HK-2 (cell line): ENCODE data around the gene PARVA.
"Not testable (repeated sequence)": the region's sequence is repeated elsewhere in the genome, so short reads cannot be mapped to it uniquely, and the experiment has no call there.

Experiments used
- DNase-seq: peaks from one replicate; pipeline ENCODE4 v3.0.0-alpha.2; 2018; ENCODE audit not compliant: unreplicated experiment

PARVA gene, protein sequence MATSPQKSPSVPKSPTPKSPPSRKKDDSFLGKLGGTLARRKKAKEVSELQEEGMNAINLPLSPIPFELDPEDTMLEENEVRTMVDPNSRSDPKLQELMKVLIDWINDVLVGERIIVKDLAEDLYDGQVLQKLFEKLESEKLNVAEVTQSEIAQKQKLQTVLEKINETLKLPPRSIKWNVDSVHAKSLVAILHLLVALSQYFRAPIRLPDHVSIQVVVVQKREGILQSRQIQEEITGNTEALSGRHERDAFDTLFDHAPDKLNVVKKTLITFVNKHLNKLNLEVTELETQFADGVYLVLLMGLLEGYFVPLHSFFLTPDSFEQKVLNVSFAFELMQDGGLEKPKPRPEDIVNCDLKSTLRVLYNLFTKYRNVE

DNA sequence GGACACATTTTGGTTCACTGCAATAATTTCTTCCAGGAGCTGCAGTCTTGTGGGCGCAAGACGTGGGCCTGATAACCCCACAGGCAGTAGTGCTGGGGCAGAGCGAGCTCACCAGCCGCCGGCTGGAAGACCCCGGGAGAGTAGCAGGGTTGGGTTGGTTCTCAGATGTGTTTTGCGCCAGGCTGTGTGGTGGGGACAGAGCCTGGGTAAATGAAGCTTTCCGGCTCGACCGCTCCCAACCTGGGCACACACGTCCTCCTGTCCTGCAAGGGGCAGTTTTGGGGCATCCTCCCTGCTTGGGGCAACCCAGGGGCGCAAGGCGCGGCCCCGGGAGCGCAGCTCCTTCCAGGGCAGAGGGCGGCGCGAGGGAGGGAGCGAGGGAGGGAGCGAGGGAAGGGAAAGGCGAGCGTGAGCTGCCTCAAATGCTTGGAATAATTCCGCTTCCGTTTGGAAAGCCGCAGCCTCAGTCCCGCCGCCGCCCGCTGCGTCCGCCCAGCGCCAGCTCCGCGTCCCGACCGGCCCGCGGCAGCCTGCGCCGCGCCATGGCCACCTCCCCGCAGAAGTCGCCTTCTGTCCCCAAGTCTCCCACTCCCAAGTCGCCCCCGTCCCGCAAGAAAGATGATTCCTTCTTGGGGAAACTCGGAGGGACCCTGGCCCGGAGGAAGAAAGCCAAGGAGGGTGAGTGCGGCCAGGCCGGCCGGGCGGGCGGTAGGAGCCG lies at the start of gene PARVA:
Gene PARVA (plus strand): TSS at position 466 of the 718 bp plus-strand sequence. CDS start 77 bp downstream, at position 543.
- DNase-seq, result peak; percentile 65

DNA sequence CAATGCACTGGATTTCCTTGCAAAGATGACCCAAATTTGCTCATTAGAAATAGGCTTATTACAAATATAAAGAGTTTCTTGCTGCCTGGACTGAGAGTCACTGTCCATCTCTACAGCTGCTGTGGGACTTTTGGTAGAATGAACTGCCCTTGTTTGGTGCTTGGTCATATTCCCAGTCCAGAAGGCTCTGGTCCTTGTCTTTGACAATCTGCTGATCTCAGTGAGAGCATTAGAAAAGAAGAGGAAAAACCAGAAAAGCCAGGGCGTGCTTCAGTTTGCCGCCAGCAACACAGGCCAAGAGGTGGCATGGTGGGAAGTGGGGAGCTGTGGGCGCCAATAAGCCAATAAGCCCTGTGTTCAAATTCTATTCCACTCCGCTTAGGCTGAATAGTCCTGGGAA lies 48.2 kb upstream of the PARVA start:
- no peak for DNase-seq

DNA sequence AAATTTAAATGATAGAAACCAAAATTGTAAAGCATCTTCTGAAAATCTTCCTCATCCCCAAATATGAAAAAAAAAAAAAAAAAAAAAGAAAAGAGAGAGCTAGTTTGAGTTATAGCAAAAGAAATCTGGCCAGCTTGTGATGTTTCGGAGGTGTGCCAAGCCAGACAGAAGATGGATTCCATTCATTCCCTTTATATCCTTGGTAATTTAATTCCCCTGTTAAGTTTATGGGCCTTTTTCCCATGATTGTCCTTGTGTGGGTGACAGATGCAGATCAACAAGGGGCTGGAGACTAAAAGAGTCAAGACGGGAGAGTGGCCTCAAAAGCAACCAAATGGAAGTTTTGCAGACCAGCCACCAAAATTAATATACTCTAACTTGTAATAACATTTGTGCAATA lies 47.6 kb upstream of the PARVA start:
- DNase-seq, result no peak

DNA sequence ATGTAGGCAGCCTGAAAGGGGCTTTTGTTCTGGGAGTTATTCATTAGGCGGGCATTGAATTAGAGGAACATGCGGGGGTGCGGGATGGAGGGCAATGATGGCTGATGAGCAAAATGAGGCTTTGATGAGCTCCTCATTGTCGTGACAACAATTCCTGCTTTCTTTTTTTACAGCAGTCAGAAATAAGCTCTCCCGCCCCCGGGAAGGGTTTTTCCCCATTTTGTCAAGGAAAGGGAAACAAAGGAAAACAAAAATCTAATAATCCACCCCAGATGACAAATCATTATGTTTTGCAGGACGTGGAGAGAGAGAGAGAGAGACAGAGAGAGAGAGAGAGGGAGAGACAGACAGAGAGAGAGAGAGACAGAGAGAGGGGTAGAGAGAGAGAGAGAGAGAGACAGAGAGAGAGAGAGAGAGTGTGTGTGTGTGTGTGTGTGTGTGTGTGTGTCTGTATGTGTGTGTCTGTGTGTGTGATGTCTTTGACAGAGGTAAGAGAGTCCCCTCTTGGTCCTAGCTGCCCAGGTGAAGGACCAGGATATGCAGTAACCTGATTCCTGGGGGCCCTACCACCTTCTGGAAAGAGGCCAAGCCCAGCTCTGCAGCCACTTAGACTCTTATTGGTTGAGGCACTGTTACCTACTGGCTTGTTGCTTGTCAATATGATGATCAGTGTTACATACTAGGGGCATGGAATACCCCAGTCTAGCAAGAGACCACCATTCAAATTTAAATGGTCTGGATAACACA lies 46.7 kb upstream of the PARVA start:
- no peak for DNase-seq

DNA sequence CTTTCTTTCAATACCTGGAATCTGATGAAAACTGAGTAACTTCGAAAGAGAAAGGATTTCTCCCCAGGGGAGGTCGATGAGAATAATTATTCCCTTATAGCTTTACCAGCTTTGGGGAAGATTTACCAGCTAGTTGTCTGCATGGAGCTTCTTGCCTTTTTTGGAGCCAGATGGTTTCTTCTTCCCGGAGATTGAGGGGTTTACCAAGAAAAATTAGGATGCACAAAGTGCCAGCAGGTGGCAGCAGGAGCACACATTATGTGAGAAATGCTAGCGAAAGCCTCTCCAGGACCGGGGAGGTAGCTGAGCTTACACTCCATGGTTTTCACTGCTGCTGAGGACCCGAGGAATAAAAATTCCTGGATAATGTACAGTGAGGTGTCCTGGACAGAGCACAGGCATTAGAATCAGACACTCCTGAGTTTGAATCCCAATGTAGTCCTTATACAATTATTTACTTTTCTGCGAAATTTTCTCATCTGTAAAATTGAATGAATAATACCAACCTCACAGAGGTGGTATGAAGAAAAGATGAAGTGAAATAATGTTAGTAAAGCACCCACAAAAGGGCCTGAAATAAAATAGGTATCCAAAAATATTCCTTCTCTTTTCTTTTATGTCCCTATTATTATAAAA lies 46.0 kb upstream of the PARVA start:
- peak; percentile 59 for DNase-seq

DNA sequence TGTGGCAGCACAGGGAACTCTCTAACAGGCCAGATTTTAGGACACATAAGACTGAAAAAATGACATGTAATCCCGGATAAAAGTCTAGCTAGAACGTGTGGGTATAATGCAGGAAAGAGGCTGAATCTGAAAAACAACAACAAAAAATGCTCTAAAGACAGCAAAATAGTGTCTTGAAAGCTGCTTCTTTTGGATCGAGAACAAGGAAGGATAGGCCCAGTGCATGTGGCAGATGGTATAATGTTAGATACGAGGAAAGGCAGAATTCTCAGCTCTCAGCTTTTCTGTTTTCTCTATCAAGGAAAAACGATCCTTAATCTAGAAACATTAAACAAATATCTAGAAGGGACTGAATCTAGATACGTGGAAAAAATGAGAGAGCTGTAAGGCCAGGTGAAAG lies 33.8 kb upstream of the PARVA start:
- no peak for DNase-seq

DNA sequence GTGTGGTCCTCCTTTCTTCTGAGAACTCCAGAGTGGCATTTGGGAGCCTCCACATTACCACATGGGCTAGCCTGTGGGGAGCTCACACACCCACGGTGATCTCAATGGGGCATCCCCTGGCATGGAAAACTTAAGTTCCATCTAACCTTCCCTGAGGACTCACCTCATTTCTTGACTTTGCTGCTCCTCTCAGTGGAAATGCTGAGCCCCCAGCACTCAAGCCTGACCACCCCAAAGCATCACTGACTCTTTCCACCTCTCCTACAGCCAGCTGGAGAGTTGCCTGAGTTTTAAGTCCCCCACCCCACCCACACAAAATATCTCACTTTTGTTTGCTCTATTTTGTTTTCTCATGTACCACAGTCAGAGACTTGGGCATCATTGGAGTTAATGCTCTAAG lies 23.8 kb upstream of the PARVA start:
- no peak for DNase-seq

DNA sequence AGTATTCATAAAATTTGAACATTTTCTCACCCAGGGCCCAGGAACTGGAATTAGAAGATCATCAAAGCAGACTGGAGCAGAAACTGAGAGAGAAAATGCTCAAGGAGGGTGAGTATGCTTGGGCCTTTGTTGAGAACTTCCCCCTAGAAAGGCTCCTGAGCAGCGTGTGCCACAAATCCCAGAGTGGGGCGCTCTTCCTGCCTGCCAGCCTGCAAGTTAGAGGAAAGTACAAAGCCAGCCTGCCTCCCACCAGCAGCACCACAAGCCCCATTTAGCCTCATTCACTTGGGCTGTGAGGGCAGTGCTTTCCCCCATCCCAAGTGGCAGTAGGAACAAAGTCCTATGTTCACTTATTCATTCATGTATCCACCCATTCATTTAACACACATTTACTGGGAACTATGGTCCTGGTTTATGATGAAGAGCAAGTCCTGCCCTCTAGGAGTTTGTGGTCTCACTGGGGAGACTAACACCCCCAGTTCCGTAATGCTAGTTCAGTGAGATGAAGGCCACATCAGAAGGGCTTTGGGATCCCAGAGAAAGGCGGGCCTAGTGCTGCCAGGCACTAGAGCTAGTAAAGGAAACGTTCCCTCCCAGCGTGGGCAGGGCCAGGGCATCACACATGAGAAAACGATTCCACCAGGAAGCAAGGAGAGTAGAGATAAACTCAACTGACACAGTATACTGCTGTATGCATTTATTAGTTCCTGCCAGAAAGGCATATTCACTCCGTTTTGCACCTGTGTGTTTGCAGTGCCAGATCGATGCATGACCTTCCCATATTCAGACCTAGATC lies 22.4 kb upstream of the PARVA start:
- DNase-seq, result no peak

DNA sequence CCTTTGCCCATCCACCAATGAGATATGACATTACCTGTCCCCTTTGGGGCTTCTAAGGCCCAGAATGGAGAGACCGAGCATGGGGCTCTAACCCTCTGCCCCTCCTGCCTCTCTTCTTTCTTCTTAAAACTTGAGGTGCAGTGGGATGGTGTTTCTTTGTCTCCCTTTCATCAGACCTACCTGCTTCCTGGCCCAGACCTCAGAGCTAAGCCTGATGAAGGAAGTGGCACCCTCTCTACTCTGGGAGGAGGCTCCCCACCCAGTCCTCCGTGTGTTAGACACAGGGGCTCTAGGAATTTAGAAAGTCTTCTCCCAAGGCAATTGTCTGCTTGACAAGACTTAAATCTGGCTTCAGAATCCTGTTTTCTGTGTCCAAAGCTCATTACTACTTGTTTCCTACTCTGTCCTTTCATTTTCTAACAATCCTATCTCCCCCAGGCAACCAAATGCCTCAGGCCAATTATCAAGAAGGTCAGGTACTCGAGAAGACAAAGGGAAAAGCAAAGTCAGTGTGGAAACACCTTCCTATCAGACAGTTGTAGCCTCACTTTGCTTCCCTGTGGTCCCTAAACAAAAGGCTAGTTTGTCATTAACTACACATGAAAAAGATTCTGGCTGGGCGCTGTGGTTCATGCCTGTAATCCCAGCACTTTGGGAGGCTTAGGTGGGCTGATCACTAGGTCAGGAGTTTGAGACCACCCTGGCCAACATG lies 20.3 kb upstream of the PARVA start:
- no peak for DNase-seq

DNA sequence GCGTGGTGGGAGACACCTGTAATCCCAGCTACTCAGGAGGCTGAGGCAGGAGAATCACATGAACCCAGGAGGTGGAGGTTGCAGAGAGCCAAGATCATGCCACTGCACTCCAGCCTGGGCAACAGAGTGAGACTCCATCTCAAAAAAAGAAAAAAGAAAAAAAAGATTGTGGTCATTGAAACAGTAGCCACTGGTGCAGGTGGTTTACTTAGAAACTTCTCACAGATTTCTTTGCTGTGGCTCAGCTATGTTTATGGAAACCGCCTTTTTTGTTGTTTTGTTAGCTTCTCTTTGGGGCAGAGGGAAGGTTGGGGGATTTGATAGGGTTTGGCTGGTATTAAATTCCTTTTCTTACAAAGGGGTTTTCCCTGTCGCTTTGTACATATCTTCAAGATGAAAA lies 19.7 kb upstream of the PARVA start:
- DNase-seq, result not testable (repeated sequence)

DNA sequence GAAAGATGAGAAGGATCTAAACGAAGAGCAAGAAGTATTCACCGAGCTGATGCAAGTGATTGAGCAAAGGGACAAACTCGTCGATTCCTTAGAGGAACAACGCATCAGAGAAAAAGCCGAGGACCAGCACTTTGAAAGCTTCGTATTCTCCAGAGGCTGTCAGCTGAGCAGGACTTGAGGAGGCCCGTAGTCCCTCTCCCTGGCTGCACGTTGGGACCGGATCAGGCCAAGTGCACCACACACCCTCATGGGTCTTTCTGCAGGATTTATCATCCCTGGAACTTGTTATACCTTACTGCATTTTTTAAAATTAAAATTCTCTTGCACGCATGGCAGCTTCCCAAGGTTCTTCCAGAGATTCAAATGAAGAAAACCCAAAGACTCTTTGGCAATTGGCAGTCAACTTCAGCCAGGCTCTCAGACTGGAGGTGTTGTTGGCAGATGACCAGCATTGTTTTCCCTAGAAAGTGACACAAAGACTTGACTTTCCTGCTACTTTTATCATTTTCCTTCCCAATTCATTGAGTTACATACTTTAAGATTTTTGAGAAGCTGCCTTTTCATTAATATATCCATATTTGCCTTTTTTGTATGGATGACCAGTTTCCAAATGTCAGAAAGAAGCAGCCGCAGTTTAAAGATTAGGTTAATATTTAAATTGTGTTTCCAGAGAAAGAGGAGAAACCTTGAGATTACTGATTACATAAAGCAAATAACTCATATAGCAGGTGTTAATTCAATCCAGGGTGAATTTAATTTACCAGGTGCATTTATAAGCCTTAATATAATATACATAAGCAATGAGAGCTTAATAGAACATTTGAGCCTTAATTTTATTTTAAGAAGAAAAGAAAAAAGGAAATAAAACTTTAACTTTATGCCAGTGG lies 18.8 kb upstream of the PARVA start:
- DNase-seq, result no peak

DNA sequence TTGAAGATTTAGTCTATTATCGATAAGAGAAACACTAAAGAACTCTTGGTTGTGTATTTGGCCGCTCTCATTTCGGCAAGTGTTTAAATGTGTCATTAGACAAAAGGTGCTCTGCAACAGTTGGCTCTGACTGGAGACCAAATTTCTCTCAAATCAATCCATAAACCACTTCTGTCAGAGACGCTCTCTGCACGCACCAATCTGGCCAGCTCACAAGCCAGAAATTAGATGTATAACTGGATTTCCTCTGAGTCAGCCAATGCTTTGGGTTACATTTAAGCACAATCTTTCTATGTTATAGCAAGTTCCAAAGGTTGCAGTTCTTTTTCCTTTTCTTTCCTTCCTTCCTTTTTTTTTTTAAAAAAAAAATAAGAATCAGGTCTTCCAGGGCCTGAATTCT lies 17.6 kb upstream of the PARVA start:
- no peak for DNase-seq

DNA sequence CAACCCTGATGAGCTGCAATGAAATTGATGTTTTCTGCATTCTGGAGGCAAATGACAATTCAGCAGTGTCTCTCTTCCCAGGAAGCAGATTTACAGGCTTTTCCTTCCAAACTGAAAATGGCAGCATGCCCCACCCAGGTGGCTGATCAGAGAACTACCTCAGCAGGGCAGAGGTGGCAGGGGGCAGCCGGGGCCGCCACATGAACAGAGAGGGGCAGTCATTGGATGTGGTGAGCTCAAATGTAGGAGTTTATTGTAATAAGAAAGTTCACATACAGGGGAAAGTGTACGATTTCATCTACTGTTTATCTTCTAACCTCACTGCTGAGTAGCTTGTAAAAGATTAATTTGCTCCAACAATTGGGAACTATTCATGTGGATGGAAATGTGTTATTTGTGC lies 15.7 kb upstream of the PARVA start:
- no peak for DNase-seq

DNA sequence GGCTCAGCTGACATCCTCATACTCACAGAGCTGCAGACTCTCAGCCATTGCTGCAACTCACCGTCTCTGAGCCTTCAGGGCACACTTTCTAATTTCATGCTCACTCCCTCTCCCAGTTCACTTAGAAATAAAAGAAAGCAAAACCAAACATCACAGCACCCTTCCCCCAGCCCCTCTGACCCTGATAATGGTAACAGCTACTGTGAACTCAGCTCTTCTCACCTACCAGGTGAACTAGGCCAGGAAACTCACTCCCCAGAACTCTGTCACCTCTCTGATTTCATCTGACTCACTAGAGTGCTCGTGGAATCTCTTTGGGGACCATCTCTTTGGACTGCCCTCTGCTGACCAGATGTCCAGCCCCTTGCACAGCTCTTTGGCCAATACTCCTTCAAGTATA lies 14.5 kb upstream of the PARVA start:
- no peak for DNase-seq

DNA sequence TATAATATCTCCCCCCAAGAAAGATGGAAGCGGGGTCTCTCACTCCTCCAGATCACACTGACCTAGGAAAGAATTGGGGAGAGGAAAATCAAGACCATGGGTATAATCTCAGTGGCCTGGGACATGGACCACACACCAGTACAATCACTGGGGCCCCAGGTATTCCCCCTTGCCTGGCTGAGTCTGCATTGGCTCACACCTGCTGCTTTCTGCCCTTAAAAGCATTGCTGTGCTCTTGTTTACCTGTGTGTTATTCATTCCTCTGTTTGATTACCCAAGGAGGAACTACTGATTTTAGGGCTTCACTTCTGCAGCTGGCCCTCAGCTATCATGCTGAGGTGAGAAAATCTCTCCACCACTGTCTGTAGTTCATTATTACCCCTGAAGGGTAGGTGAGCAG lies 14.0 kb upstream of the PARVA start:
- no peak for DNase-seq

DNA sequence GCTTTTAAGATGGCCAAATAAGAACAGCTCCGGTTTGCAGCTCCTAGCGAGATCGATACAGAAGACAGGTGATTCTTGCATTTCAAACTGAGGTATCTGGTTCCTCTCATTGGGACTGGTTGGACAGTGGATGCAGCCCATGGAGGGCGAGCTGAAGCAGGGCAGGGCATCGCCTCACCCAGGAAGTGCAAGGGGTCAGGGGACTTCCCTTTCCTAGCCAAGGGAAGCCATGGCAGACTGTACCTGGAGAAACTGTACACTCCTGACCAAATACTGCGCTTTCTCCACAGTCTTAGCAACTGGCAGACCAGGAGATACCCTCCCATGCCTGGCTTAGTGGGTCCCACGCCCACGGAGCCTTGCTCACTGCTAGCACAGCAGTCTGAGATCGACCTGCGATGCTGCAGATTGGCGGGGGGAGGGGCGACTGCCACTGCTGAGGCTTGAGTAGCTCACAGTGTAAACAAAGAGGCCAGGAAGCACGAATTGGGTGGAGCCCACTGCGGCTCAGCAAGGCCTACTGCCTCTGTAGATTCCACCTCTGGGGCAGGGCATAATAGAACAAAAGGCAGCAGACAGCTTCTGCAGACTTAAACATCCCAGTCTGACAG lies 11.3 kb upstream of the PARVA start:
- DNase-seq, result not testable (repeated sequence)

DNA sequence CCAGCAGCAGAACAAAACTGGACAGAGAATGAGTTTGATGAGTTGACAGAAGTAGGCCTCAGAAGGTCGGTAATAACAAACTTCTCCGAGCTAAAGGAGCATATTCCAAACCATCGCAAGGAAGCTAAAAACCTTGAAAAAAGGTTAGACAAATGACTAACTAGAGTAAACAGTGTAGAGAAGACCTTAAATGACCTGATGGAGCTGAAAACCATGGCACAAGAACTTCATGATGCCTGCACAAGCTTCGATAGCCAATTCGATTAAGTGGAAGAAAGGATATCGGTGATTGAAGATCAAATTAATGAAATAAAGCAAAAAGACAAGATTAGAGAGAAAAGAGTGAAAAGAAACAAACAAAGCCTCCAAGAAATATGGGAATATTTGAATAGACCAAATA lies 10.3 kb upstream of the PARVA start:
- DNase-seq, result not testable (repeated sequence)

DNA sequence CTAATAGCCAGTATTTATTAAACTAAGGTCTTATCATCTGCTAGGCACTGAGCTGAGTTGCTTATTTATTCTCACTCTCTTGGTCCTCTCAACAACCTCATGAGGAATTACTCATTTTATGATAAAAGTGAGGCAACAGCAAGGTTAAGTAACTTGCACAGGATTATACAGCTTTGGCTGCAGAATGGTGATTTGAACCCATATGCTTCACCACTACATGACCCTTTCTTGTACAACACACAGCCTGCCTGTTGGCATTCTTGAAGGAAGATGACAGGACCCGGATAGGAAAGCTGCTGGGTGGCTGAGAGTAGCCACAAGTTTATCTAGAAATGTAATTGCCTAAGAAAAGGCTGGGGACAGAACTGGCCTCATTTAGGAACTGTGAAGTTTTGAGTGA lies 5.3 kb upstream of the PARVA start:
- no peak for DNase-seq

DNA sequence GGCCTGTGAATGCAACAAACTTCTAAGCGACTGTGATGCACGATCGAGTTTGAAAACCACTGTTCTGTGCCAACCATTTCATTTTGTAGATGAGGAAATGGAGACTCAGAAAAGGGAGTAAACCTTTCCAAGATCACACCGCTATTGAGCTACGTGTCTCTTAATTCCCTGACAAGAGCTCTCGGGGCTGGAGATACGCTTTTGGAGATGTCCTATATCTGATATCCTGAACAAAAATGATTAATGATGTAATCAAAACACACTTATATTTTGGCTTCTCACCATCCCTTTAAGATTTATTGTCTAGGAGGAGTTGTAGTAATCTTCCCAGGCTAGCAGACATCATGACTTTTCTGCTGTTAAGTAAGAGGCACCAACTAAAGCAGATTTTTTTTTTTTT lies 1.7 kb upstream of the PARVA start:
- no peak for DNase-seq
